ENCODE results near the gene IFNLR1.

IFNLR1 gene

DNA sequence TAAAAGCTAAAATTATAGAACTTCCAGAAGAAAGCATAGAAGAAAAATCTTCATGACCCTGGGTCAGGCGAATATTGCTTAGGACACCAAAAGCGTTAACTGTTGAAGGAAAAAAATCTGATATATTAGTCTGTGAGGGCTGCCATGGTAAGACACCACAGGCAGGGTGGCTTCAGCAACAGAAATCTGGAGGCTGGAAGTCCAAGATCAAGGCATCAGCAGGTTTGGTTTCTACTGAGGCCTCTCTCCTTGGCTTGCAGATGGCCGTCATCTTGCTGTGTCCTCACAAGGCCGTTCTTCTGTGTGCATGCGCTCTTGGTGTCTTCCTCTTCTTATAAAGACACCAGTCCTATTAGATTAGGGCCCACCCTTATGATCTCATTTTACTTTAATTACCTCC, 14.5 kb downstream of the IFNLR1 start:
- TF ChIP-seq, protein P1, sequence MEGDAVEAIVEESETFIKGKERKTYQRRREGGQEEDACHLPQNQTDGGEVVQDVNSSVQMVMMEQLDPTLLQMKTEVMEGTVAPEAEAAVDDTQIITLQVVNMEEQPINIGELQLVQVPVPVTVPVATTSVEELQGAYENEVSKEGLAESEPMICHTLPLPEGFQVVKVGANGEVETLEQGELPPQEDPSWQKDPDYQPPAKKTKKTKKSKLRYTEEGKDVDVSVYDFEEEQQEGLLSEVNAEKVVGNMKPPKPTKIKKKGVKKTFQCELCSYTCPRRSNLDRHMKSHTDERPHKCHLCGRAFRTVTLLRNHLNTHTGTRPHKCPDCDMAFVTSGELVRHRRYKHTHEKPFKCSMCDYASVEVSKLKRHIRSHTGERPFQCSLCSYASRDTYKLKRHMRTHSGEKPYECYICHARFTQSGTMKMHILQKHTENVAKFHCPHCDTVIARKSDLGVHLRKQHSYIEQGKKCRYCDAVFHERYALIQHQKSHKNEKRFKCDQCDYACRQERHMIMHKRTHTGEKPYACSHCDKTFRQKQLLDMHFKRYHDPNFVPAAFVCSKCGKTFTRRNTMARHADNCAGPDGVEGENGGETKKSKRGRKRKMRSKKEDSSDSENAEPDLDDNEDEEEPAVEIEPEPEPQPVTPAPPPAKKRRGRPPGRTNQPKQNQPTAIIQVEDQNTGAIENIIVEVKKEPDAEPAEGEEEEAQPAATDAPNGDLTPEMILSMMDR (IDR thresholded peaks at IDR 0.05) = no peak

DNA sequence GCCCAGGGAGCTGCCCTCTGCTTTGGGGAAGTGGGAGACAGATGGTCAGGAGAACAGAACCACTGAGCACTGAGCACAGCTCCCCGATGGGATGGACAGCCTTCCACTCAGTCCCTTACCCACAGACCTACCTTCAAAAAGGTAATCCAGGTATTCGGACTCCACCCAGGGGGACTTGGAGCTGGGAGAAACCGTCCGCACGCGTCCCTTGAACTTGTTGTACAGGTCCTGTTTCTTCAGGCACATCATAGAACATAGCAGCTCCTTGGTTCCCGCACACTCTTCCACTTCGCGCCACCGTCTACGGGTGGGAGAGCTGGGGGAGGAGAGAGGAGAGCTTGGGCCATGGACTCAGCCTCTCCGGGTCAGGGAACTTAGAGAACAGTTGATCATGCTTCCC, 17.8 kb downstream of the IFNLR1 start:
- TF ChIP-seq, protein P1 (IDR thresholded peaks at IDR 0.05) = no peak

- TF ChIP-seq, protein P1 (IDR thresholded peaks at IDR 0.05) = no peak
These were observed 18.8 kb downstream of the IFNLR1 start for GRCh38 chr1:24168245-24168644.

GRCh38 chr1:24167008-24167407, 20.1 kb downstream of the IFNLR1 start:
- TF ChIP-seq, protein P1 (IDR thresholded peaks at IDR 0.05) = no peak

GRCh38 chr1:24165500-24165899, 21.6 kb downstream of the IFNLR1 start:
- TF ChIP-seq, protein P1 (IDR thresholded peaks at IDR 0.05) = no peak

GRCh38 chr1:24164004-24164403, 23.1 kb downstream of the IFNLR1 start:
- TF ChIP-seq, protein P1 (IDR thresholded peaks at IDR 0.05) = no peak

DNA sequence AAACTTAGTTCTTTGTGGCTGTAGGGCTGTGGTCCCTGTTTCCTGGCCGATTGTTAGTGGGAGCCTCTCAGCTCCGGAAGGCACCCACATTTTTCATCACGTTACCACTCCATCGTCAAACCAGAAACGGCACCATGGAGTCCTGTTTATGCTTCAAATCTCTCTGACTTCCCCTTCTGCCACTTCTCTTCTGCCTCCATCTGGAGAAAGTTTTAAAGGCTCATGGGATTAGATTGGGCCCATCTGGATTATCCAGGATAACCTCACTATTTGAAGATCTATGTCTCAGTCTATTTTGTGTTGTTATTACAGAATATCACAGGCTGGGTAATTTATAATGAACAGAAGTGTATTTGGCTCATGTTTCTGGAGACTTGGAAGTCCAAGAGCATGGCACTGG, 24.9 kb downstream of the IFNLR1 start:
- TF ChIP-seq, protein P1 (IDR thresholded peaks at IDR 0.05) = no peak

GRCh38 chr1:24161270-24161669, 25.8 kb downstream of the IFNLR1 start:
- TF ChIP-seq, protein P1 (IDR thresholded peaks at IDR 0.05) = no peak
